Measurements from ENCODE around the gene UNC5B.

DNA sequence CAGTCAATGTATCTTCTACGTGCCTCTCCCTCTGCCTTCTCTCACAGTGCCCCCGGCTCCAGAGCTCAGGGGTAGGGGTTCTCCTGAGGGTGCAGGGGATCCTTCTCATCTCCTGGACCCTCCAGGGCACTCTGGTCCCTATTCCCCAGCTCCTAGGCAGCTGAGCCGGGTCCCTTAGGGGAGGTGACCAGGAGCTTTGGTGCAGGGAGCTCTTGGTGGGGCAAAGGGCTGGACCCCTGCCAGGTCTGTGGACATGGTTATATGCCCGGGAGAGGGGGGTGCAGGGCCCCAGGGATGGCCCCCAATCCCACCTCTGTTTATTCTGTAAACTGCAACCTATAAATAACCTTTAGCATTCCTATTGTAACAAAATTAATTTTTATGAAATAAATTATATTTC lies 90.1 kb downstream of the UNC5B start:
- TF ChIP-seq, protein P1, sequence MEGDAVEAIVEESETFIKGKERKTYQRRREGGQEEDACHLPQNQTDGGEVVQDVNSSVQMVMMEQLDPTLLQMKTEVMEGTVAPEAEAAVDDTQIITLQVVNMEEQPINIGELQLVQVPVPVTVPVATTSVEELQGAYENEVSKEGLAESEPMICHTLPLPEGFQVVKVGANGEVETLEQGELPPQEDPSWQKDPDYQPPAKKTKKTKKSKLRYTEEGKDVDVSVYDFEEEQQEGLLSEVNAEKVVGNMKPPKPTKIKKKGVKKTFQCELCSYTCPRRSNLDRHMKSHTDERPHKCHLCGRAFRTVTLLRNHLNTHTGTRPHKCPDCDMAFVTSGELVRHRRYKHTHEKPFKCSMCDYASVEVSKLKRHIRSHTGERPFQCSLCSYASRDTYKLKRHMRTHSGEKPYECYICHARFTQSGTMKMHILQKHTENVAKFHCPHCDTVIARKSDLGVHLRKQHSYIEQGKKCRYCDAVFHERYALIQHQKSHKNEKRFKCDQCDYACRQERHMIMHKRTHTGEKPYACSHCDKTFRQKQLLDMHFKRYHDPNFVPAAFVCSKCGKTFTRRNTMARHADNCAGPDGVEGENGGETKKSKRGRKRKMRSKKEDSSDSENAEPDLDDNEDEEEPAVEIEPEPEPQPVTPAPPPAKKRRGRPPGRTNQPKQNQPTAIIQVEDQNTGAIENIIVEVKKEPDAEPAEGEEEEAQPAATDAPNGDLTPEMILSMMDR (conservative IDR thresholded peaks at IDR 0.05), result no peak
- no peak for TF ChIP-seq ZFX (IDR thresholded peaks at IDR 0.05)
